ENCODE results near the gene KNL1. TPM values are rescaled to one million over a fixed set of nuclear protein-coding genes. Genes with fewer than 3 reads are reported as not detected.
"Not testable (repeated sequence)": the region's sequence is repeated elsewhere in the genome, so short reads cannot be mapped to it uniquely, and the experiment has no call there.

The KNL1 gene
- total and polyA plus RNA-seq, 5 donors from 2014 or later = 0.46 to 9.7 (median 1.4) TPM

DNA sequence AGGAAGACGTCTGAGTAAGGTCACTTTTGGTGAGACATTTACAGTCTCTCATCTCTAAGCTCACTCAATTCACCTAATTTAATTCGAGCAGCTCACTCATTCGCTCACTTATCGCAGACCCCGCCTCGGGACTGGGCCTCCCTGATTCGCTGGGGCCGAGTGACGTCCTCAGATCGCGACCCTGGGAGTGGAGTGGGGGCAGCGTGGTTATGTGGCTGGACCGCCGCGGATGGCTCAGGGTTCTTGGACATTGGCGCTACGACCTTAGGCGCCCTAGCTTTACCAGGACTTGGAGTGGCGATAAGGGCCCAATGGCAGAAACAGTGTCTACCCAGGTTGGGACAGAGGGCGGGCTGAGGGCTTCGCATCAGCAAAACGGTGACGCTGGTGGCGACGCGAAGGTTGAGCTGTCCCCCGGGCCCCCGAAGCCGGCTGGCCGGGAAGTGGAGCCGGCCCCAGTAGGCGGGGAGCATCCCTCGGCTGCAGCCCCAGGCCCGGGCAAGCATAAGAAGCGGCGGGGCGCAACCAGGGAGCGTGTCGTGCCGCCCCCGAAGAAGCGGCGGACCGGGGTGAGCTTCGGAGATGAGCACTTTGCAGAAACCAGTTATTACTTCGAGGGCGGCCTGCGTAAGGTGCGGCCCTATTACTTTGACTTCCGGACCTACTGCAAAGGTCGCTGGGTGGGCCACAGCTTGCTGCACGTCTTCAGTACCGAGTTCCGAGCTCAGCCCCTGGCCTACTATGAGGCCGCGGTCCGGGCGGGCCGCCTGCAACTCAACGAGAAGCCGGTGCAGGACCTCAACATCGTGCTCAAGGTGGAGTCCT is 24.7 kb upstream of the KNL1 start, which contains the start of gene RPUSD2:
Gene RPUSD2, plus strand, starts transcription at position 171 of the 825 bp plus-strand sequence. Its CDS starts 39 bp downstream, at position 210.
- Histone ChIP-seq H3K27me3 (ENCODE audit: control insufficient read depth, insufficient read depth, low read length) (no peaks in the 10 kb centered on the region), H3K4me3 (ENCODE audit: low read depth, low read length) (peak within 1 kb of the TSS; percentile 87), H3K36me3 (ENCODE audit: control insufficient read depth, insufficient read depth, low read length) (peaks cover 22% of the 10 kb centered on the region), H3K9me3 (ENCODE audit: control insufficient read depth in 2 of 2, low read length in 2 of 2) (no peaks in the 10 kb centered on the region), H3K27ac (ENCODE audit: insufficient read depth, low read length, poor library complexity, severe bottlenecking) (peak within 1 kb of the TSS; percentile 94), H3K4me1 (ENCODE audit: control insufficient read depth, insufficient read depth, low read length, poor library complexity, severe bottlenecking) (peaks cover 28% of the 10 kb centered on the region)
- Mint-ChIP-seq H3K27ac (peak within 1 kb of the TSS; percentile 94 to 99 (median 98)), H3K27me3 (peaks cover 21% of the 10 kb centered on the region), H3K4me1 (peaks cover 22 to 59% (median 35%) of the 10 kb centered on the region in 4 donors), H3K4me3 (peak within 1 kb of the TSS; percentile 96 to 99 (median 98)), H3K36me3 (peaks cover 9% of the 10 kb centered on the region), H3K9me3 (peaks cover 0 to 1% (median 0%) of the 10 kb centered on the region in 7 donors)
- DNase-seq (peak; percentile 90 to 94 (median 92)), ATAC-seq (ENCODE audit: low read depth in 2 of 2) (peak; percentile 61 to 67)

DNA sequence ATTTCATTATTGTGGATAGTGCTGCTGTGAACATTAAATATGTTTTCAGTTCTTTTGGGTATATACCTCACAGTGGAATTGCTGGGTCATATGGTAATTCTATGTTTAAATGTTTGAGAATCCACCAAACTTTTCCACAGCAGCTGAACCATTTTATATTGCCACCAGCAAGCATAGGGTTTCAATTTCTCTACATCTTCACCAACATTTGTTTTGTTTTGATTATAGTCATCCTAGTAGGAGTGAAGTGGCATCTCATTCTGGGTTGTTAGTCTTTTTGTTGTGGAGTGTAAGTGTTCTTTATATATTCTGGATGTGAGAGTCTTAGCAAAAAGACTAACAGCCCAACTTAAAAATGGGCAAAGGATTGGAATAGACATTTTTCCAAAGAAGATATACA is 18.9 kb upstream of the KNL1 start:
- Histone ChIP-seq H3K4me3 (ENCODE audit: low read depth, low read length) (no peak overlapping the region), H3K27me3 (ENCODE audit: control insufficient read depth, insufficient read depth, low read length) (no peaks in the 10 kb centered on the region), H3K27ac (ENCODE audit: insufficient read depth, low read length, poor library complexity, severe bottlenecking) (no peak overlapping the region), H3K36me3 (ENCODE audit: control insufficient read depth, insufficient read depth, low read length) (peaks cover 30% of the 10 kb centered on the region), H3K9me3 (ENCODE audit: control insufficient read depth in 2 of 2, low read length in 2 of 2) (no peaks in the 10 kb centered on the region), H3K4me1 (ENCODE audit: control insufficient read depth, insufficient read depth, low read length, poor library complexity, severe bottlenecking) (peaks cover 8% of the 10 kb centered on the region)
- H3K27ac Mint-ChIP-seq = peak overlapping the region in 1 of 3 donors; percentile 20
- H3K9me3 Mint-ChIP-seq = no peaks in the 10 kb centered on the region
- H3K27me3 Mint-ChIP-seq = peaks cover 2% of the 10 kb centered on the region
- H3K4me1 Mint-ChIP-seq = peaks cover 17 to 33% (median 21%) of the 10 kb centered on the region in 4 donors
- peaks cover 18% of the 10 kb centered on the region for H3K36me3 Mint-ChIP-seq
- ATAC-seq (ENCODE audit: low read depth in 2 of 2) (no peak), DNase-seq (no peak)
- peak overlapping the region in 1 of 4 donors; percentile 44 for H3K4me3 Mint-ChIP-seq

DNA sequence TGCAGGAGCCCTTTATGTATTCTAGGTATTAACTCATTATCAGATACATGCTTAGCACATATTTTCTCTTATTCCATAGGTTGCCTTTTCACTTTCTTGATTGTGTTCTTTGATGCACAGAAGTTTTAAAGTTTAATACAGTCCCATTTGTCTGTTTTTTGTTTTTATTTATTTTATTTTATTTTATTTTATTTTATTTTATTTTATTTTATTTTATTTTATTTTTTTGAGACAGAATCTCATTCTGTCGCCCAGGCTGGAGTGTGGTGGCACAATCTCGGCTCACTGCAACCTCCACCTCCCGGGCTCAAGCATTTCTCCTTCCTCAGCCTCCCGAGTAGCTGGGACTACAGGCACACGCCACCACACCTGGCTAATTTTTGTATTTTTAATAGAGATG is 17.1 kb upstream of the KNL1 start:
- not testable (repeated sequence) for H3K4me3 ChIP-seq (ENCODE audit: low read depth, low read length); H3K27ac ChIP-seq (ENCODE audit: insufficient read depth, low read length, poor library complexity, severe bottlenecking); H3K9me3 Mint-ChIP-seq; DNase-seq; H3K4me3 Mint-ChIP-seq; H3K27me3 Mint-ChIP-seq; H3K4me1 ChIP-seq (ENCODE audit: control insufficient read depth, insufficient read depth, low read length, poor library complexity, severe bottlenecking); ATAC-seq (ENCODE audit: low read depth in 2 of 2); H3K9me3 ChIP-seq (ENCODE audit: control insufficient read depth in 2 of 2, low read length in 2 of 2); H3K27me3 ChIP-seq (ENCODE audit: control insufficient read depth, insufficient read depth, low read length)
- peaks cover 13% of the 10 kb centered on the region for H3K36me3 Mint-ChIP-seq
- H3K27ac Mint-ChIP-seq = peak overlapping the region in 1 of 3 donors; percentile 38
- H3K4me1 Mint-ChIP-seq = peaks cover 7 to 18% (median 14%) of the 10 kb centered on the region in 4 donors
- H3K36me3 ChIP-seq (ENCODE audit: control insufficient read depth, insufficient read depth, low read length) = peaks cover 26% of the 10 kb centered on the region

DNA sequence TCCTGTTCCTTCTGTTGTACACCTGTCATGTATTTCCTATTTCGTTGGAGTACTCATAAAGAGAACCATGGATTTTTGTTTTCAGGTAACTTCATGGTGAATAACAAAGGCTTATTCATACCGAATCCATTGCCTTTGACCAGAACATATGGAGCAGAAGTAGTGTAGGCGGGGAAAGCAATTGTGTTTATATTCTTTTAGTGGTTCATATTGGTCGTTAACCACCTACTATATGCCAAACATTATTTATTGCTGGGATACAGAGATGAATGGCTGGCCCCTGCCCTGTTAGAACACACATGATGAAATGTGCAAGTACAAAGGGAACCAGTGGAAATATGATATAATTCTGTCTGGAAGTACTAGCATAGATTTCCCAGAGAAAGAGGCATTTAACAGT is 15.2 kb upstream of the KNL1 start:
- Histone ChIP-seq H3K36me3 (ENCODE audit: control insufficient read depth, insufficient read depth, low read length) (peaks cover 12% of the 10 kb centered on the region), H3K4me3 (ENCODE audit: low read depth, low read length) (no peak overlapping the region), H3K4me1 (ENCODE audit: control insufficient read depth, insufficient read depth, low read length, poor library complexity, severe bottlenecking) (no peaks in the 10 kb centered on the region), H3K9me3 (ENCODE audit: control insufficient read depth in 2 of 2, low read length in 2 of 2) (no peaks in the 10 kb centered on the region), H3K27me3 (ENCODE audit: control insufficient read depth, insufficient read depth, low read length) (no peaks in the 10 kb centered on the region), H3K27ac (ENCODE audit: insufficient read depth, low read length, poor library complexity, severe bottlenecking) (no peak overlapping the region)
- ATAC-seq (ENCODE audit: low read depth in 2 of 2) = no peak
- DNase-seq = no peak
- no peak overlapping the region for H3K4me3 Mint-ChIP-seq
- no peak overlapping the region for H3K27ac Mint-ChIP-seq
- H3K27me3 Mint-ChIP-seq = no peaks in the 10 kb centered on the region
- H3K36me3 Mint-ChIP-seq = peaks cover 9% of the 10 kb centered on the region
- H3K9me3 Mint-ChIP-seq = no peaks in the 10 kb centered on the region
- peaks cover 0 to 12% (median 9%) of the 10 kb centered on the region in 4 donors for H3K4me1 Mint-ChIP-seq

DNA sequence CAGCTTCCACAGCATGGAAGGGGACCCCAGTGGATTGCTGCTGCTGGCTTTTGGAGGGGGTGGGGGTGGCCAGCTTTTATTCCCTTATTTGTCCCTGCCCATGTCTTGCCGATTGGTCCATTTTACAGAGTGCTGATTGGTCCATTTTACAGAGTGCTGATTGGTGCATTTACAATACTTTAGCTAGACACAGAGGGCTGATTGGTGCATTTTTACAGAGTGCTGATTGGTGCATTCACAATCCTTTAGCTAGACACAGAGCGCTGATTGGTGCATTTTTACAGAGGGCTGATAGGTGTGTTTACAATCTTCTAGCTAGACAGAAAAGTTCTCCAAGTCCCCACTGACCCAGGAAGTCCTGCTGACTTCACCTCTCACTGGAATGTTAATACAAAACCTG is 12.3 kb upstream of the KNL1 start:
- H3K4me1 Mint-ChIP-seq; H3K9me3 Mint-ChIP-seq; H3K36me3 ChIP-seq (ENCODE audit: control insufficient read depth, insufficient read depth, low read length); DNase-seq; H3K36me3 Mint-ChIP-seq; H3K27me3 ChIP-seq (ENCODE audit: control insufficient read depth, insufficient read depth, low read length); H3K27ac ChIP-seq (ENCODE audit: insufficient read depth, low read length, poor library complexity, severe bottlenecking); H3K4me3 ChIP-seq (ENCODE audit: low read depth, low read length); H3K9me3 ChIP-seq (ENCODE audit: control insufficient read depth in 2 of 2, low read length in 2 of 2); H3K4me3 Mint-ChIP-seq; ATAC-seq (ENCODE audit: low read depth in 2 of 2); H3K27ac Mint-ChIP-seq; H3K4me1 ChIP-seq (ENCODE audit: control insufficient read depth, insufficient read depth, low read length, poor library complexity, severe bottlenecking); H3K27me3 Mint-ChIP-seq: not testable (repeated sequence)

DNA sequence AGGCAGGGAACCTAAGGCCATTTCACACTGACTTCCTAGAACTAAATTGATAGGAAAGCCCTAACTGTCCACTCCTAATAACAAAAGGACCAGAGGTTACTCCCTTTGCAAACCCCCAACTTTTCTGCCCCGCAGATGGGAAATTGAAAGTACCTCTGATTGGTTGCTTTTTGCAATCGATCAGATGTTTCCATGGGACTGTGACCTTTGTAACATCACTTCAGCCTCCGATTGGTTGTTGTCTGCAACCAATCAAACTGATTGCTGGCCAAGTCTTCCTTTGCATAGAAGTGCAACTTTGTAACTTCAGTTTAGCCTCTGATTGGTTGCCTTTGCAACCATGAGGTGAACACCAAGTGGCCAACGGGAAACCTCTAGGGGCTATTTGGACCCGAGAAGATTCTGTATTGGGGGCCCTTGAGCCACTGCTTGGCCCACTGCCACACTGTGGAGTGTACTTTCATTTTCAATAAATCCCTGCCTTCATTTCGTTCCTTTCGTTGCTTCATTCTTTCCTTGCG is 11.3 kb upstream of the KNL1 start:
- Histone ChIP-seq H3K9me3 (ENCODE audit: control insufficient read depth in 2 of 2, low read length in 2 of 2) (no peaks in the 10 kb centered on the region), H3K4me1 (ENCODE audit: control insufficient read depth, insufficient read depth, low read length, poor library complexity, severe bottlenecking) (no peaks in the 10 kb centered on the region), H3K36me3 (ENCODE audit: control insufficient read depth, insufficient read depth, low read length) (no peaks in the 10 kb centered on the region), H3K27ac (ENCODE audit: insufficient read depth, low read length, poor library complexity, severe bottlenecking) (no peak overlapping the region), H3K27me3 (ENCODE audit: control insufficient read depth, insufficient read depth, low read length) (no peaks in the 10 kb centered on the region), H3K4me3 (ENCODE audit: low read depth, low read length) (no peak overlapping the region)
- Mint-ChIP-seq H3K4me3 (peak overlapping the region in 2 of 4 donors; percentile 27 to 85), H3K27me3 (peaks cover 7% of the 10 kb centered on the region), H3K27ac (no peak overlapping the region), H3K4me1 (peaks cover 0 to 5% (median 0%) of the 10 kb centered on the region in 4 donors), H3K9me3 (no peaks in the 10 kb centered on the region), H3K36me3 (no peaks in the 10 kb centered on the region)
- ATAC-seq (ENCODE audit: low read depth in 2 of 2) (no peak), DNase-seq (peak in 1 of 3 donors; percentile 41)

DNA sequence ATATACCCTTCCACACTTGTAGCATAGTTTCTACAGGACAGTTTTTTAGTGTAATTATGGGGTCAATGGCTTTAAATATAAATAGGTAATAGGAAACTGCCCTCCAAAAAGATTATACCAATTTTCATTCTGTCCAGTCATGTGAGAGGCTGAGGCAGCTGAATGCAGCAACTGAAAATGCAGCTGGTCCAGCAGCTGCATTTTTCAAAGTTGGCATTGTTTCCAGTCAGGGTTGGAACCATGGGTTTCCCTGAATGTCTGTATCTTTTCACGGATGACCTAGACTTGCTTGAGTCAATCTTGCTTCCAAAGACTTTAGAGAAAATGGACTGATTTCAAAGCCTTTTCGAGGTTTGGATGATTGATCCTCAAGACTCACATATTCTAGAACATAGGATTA is 9.9 kb upstream of the KNL1 start:
- no peak for DNase-seq
- no peaks in the 10 kb centered on the region for H3K9me3 Mint-ChIP-seq
- peaks cover 0 to 5% (median 0%) of the 10 kb centered on the region in 4 donors for H3K4me1 Mint-ChIP-seq
- H3K27me3 Mint-ChIP-seq = peaks cover 7% of the 10 kb centered on the region
- H3K4me3 Mint-ChIP-seq = no peak overlapping the region
- Histone ChIP-seq H3K27me3 (ENCODE audit: control insufficient read depth, insufficient read depth, low read length) (peaks cover 2% of the 10 kb centered on the region), H3K27ac (ENCODE audit: insufficient read depth, low read length, poor library complexity, severe bottlenecking) (no peak overlapping the region), H3K9me3 (ENCODE audit: control insufficient read depth in 2 of 2, low read length in 2 of 2) (no peaks in the 10 kb centered on the region), H3K4me1 (ENCODE audit: control insufficient read depth, insufficient read depth, low read length, poor library complexity, severe bottlenecking) (no peaks in the 10 kb centered on the region), H3K4me3 (ENCODE audit: low read depth, low read length) (no peak overlapping the region), H3K36me3 (ENCODE audit: control insufficient read depth, insufficient read depth, low read length) (no peaks in the 10 kb centered on the region)
- H3K27ac Mint-ChIP-seq = no peak overlapping the region
- no peak for ATAC-seq (ENCODE audit: low read depth in 2 of 2)
- no peaks in the 10 kb centered on the region for H3K36me3 Mint-ChIP-seq

Measured in CD4-positive, CD25-positive, alpha-beta regulatory T cell (primary cell).